GM10248 (cell line): ENCODE results near the gene SMIM10.

Source experiments
- CTCF ChIA-PET: fragments of 300-600 bp; sonication (Branson Sonifier 250); formaldehyde crosslinking; extraction: SDS; loops from one replicate; lab custom pipeline; 2021; ENCODE audit warnings: antibody characterized with exemption; lab: Yijun Ruan, JAX
- POLR2A ChIA-PET: fragments of 350-650 bp; sonication (Branson Sonifier 250); formaldehyde crosslinking; extraction: SDS; loops from one replicate; lab custom pipeline; 2020; ENCODE audit warnings: antibody characterized with exemption; lab: Yijun Ruan, JAX
- DNase-seq: peaks from one replicate; pipeline ENCODE4 v3.0.0; 2012; ENCODE audit errors: extremely low spot score
- TF ChIP-seq, protein P1 (sequence below): IDR thresholded peaks from 2 replicates; pipeline ENCODE4 v1.5.1; 2012; ENCODE audit warnings: mild to moderate bottlenecking, low read depth; ENCODE audit errors: extremely low read depth, missing control alignments, control extremely low read depth

SMIM10 gene

DNA sequence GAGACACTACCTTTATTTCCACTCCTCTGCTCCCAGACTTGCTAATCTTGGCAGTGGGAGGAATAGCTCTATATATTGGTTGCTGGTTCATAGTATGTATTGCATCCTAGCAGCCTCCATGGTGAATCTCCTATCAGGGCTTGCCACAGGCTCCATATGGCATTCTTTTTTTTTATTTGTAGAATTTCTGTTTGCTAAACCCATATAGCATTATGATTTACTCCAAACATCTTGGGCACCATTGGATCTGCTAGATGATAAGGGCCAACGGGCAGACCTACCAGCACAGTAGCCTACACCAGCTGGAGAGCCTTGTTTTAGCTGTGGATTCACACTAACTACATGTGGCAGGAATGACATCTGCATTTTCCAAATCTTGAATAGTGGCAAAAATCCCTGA, 6.9 kb downstream of the SMIM10 start:
- TF ChIP-seq, protein P1, sequence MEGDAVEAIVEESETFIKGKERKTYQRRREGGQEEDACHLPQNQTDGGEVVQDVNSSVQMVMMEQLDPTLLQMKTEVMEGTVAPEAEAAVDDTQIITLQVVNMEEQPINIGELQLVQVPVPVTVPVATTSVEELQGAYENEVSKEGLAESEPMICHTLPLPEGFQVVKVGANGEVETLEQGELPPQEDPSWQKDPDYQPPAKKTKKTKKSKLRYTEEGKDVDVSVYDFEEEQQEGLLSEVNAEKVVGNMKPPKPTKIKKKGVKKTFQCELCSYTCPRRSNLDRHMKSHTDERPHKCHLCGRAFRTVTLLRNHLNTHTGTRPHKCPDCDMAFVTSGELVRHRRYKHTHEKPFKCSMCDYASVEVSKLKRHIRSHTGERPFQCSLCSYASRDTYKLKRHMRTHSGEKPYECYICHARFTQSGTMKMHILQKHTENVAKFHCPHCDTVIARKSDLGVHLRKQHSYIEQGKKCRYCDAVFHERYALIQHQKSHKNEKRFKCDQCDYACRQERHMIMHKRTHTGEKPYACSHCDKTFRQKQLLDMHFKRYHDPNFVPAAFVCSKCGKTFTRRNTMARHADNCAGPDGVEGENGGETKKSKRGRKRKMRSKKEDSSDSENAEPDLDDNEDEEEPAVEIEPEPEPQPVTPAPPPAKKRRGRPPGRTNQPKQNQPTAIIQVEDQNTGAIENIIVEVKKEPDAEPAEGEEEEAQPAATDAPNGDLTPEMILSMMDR, result no peak
- no peak for DNase-seq
- CTCF ChIA-PET, result no interaction called here
- POLR2A ChIA-PET, result no interaction called here

GRCh38 chrX:134998246-134998645, 7.5 kb downstream of the SMIM10 start:
- POLR2A ChIA-PET, result no interaction called here
- no peak for DNase-seq
- CTCF ChIA-PET, result interaction anchor here (1.6 kb wide), 1 partner anchor 8 kb away, joined by 5 read pairs; the partner anchor contains the start of gene SMIM10
- TF ChIP-seq, protein P1, result no peak

DNA sequence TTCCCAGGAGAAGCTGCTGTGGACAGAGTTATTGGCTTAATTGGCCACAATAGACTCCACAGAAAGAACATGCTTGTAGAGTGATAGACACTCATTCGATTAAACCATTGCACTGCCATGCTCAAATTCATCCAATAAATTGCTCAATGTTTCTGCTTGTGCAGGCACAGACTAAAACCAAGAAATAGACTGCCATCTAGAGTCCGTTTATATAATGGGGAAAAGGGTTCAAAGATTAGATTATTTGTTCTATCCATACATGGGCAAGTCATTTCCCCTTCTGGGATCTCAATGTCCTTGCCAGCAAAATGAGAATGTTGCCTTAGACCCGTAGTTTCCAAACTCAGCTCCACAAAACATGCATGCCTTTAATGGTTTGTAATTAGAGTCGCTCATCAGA, 8.7 kb downstream of the SMIM10 start:
- peak; percentile 31 for DNase-seq
- TF ChIP-seq, protein P1, result peak; percentile 41
- ChIA-PET POLR2A (no interaction called here), CTCF (interaction anchor here (1.6 kb wide), 1 partner anchor 9 kb away, joined by 5 read pairs; the partner anchor contains the start of gene SMIM10)

DNA sequence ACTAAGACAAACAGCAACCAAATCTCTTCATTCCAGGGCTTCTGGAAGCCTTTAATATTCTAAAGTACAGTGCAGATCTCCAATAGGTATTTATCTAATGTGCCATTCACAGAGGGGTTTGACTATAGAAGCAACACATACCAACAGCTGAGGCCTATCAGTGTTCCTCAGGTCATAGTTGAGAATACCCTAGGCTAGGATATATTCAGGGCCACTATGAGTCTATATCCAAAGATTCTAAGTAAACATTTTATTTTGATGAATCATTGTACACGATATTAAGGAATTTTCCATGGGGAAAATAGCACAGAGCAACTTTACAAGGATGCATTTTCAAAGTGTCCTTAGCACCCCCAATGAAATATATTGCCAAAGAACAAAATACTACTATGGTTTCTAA, 9.7 kb downstream of the SMIM10 start:
- ChIA-PET CTCF (no interaction called here), POLR2A (no interaction called here)
- TF ChIP-seq, protein P1, result no peak
- DNase-seq, result no peak

DNA sequence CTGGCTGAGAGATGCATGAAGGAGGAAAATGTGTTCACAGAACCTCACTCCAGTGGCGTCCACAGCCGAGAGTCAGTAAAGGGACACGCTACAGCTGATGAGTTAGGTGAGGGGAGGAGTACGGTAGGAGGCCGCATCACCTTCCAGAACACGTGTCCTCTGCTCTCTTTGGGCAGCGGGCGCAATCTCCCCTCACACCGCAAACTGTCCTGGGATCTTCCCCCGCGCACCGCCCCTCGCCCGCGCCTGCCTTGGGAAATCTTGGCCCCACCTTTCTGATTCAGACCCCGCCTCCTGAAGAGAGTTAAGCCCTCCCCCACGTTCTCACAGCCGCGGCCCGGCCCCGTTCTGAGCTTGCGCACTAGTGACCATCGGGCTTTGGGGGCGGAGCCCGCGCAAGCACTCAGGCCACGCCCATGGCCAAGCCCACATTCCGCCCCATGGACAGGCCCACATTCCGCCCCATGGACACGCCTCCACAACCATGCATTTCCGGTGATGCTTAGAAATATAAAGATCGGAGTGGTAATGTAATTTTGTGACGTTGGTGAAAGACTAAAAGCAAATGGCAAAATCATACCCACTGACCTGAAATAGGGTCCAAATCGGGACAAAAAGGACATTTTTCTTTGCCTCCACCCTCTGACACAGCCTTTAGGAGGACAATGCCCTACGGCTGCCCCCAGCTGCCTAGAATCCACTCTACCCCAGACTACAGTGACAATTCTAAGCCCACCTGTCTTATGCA, 13.3 kb downstream of the SMIM10 start:
- peak; percentile 88 for DNase-seq
- ChIA-PET CTCF (interaction anchor here (0.8 kb wide), 1 partner anchor 39 kb away, joined by 4 read pairs; no protein-coding TSS in a partner anchor), POLR2A (no interaction called here)
- TF ChIP-seq, protein P1, result no peak

- TF ChIP-seq, protein P1, result no peak
- POLR2A ChIA-PET, result no interaction called here
- CTCF ChIA-PET, result interaction anchor here (1.3 kb wide), 1 partner anchor 80 kb away, joined by 3 read pairs; no protein-coding TSS in a partner anchor
- DNase-seq, result no peak
Observed at GRCh38 chrX:135006187-135006586, 15.4 kb downstream of the SMIM10 start.
